Fibroblast of skin of scalp (primary cell): Measurements from ENCODE around the gene GHRL.
A peak's percentile ranks its signal among the peaks of the same experiment; 100 is the strongest.

Source experiments
- DNase-seq: peaks from one replicate; pipeline ENCODE4 v3.0.0-alpha.2; 2013

Gene GHRL

DNA sequence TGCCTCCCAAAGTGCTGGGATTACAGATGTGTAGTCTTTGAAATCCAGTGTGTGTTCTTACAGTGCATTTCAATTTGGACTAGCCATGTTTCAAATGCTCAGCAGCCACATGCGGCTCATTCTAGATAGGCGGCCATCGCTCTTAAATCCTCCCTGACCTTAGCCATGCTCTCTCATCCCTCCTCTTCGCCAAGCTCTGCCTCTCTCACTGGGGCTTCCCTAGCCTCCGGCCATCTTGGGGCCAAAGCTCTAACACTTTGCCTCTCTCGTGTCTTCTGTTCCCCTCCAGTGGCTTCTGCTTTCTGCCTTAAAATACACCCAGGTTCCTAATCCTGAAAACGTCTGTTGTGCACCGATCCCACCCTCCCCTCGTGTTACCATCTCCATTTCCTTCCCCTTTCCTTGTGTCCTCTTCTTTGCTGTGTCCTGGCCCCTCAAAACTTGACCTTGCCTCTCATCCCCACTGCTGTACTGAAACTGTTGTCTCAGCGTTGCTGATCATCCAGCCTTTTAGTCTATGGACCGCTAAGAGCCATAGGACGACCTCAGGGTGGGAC lies 1.4 kb upstream of the GHRL start:
- no peak for DNase-seq

DNA sequence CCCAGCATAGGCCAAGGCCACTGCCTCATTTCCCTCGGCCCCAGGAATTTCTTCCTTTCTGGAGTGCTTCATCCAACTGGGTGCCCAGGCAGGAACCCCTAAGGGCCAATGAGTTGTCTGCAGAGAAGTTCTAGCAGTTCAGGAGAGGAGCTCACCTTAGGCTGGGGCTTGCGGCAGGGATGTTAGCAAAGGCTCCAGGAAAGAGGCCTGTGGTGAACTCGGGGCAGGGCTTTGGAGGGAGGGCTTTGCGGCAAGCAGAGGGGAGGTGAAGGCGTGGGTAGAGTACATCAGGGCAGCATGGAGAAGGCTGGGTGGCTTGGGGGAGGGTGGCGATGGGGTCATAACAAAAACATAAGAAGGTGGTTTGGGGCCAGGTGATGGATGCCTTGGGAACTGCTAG lies 1.1 kb downstream of the GHRL start:
- DNase-seq: no peak

DNA sequence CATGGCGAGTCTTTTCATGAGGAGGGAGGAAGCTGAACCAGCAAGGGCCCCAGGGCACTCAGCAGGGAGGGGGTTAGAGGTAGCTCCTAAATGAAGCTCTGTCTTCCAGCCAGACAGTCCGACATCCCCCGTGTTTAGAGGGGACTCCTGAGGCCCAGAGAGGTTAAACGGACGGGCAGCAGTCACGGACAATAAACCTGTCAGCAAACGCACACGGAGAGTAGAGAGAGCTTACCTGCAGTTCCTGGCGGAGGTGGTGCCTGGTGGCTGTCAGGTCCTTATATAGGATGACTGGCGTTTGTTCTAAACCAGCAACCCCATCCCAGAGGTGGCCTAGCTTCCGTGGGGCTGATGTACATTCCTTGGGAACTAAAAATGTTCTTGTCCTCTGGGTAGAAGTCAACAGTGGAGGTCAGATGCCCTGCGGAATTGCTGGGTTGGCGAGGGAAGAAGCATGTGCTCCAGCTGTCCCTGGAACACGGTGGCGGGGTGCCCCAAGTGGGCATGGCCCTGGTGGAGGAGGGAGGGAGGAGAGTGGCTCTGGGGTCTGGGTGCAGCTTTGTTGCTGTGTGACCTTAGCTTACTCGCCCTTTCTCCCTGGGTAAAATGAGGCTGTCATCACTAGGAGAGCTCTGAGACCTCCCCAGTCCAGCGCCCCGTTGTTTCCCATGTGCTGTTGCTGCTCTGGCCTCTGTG lies 2.1 kb downstream of the GHRL start:
- no peak for DNase-seq

DNA sequence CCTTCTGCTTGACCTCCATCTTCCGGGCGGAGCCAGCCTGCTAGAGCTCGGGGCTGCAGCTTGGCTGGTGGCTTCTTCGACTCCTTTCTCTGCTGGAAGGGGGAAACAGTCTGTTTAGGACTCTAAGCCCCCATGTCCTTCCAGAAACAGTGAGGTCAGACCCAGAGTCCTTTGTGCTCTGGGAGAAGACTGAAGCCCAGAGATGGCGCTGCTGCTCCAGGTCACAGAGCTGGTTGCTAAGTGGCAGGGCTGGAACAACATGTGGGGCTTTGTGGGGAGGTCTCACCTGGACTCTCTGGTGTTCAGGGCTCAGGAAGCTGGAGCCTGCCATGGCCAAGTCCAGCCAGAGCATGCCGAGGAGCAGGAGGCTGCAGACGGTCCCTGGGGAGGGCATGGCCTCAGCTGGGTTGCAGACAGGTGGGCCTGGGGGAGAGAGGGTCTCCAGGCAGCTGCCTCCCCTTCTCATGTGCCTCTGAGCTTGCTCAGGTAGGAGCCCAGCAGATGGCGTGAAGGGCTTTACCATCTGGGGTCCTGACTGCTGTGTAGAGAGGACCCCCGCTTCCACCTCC lies 2.9 kb downstream of the GHRL start:
- DNase-seq: no peak

DNA sequence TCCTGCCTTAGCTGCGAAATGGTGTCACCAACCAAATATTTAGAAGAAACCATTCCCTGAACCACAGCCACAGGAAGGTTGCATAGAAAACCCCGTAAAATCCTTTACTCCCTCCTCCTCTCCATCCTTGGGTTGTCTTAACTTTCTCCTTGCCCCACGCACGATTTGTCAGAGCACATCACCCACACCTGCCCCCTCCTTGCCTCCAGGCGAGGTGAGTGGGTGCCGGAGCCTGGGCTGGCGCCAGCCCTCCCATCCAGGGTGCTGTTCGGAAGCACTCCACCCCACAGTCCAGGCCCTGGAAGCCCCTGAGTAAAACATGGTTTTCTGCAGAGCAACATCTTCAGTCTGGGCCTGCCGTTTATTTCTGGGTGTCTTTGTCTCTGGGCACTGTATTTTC lies 3.7 kb downstream of the GHRL start:
- DNase-seq: no peak

DNA sequence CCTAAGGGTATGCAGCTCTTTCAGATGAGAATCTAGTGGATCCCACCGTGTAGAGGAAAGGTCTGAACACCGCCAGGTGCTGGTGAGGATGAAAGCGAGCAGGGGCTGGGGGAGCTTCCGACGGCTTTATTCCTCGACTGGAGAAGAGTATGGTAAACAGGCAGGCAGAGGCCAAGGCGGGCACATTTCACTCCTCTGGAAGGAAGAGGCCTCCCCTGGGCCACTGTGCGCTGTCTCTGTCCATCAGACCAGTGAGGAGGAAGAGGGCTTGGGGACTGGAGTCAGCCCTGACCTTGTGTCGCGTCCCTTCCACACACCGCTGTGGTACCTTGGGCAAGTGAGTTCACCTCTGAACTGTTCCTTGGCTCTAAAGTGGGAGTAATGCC lies 4.2 kb downstream of the GHRL start:
- DNase-seq: no peak

DNA sequence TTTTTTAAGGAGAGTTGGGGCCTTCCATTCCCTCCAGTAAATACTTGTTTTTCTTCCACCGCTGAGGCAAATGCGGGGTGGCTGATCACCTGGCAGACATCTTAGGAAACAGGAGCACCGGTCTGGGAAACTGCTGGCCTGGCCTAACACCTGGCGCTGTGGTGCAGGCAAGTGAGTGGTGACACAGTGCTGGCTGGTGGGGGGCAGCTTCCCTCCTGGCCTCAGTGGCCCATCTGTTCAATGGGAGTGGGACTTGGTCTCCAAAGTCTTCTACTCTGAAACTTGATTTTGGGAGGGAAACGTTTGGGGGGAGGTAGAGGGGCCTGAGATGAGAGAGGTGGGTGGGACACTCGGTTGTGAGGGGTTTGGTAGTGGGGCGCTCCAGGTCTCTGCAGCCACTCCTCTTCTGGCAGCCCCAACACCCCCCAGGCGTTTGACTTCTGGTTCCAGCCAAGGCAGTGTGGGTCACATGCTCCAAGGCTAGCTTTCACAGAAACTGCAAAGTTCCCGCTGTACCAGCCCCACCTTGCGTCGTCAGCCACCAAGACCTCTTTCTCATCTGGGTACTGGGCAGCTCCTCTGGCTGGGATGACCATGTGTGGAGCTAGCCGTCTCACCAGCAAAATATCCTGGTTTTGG lies 4.7 kb downstream of the GHRL start:
- DNase-seq: no peak

DNA sequence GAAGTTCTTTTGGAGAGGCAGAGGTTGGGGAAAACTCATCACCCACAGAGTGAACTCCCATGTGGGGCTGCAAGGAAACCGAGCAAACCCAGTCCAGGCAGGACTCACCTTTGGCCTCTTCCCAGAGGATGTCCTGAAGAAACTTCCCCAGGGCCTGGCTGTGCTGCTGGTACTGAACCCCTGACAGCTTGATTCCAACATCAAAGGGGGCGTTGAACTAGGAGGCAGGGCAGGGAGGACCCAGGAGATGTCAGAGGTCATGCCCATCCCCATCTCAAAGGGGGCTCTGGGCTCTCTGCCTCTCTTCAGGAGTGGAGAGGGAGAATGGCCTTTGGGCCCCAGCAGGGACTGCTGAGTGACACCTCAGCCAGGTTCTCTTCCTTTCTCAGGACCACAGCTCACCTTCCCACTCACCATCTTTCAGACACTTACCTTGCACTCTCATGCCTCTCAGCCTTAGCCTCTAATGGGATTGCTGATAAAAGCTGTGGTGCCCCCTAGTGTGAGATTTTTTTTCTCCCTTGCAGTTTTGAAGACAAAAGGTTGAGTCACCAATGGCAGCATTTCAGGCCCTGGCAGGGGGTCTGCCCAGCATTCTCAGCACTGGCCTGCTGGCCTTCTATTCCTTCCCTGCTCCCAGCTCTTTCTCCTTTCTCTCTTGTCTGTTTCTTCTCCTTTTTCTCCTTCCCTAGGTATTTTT lies 6.0 kb downstream of the GHRL start:
- DNase-seq: peak; percentile 93

DNA sequence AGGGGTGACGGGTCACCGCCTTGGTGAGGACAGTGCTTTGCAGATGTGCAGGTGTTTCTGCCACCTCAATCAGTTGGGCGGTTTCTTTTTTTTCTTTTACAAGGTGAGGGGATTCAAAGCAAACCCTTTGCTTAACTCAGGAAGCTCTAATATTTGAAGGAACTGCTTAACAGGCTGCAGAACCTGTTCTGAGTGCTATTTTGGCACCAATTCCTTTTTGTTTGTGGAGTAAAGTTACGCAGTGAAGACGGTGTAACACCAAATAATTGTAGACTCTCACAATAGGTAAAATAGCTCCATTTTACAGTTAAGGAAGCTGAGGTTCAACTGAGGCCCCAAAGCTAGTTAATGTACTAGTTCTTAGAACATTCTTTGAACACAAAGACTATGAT lies 6.6 kb downstream of the GHRL start:
- DNase-seq: no peak

DNA sequence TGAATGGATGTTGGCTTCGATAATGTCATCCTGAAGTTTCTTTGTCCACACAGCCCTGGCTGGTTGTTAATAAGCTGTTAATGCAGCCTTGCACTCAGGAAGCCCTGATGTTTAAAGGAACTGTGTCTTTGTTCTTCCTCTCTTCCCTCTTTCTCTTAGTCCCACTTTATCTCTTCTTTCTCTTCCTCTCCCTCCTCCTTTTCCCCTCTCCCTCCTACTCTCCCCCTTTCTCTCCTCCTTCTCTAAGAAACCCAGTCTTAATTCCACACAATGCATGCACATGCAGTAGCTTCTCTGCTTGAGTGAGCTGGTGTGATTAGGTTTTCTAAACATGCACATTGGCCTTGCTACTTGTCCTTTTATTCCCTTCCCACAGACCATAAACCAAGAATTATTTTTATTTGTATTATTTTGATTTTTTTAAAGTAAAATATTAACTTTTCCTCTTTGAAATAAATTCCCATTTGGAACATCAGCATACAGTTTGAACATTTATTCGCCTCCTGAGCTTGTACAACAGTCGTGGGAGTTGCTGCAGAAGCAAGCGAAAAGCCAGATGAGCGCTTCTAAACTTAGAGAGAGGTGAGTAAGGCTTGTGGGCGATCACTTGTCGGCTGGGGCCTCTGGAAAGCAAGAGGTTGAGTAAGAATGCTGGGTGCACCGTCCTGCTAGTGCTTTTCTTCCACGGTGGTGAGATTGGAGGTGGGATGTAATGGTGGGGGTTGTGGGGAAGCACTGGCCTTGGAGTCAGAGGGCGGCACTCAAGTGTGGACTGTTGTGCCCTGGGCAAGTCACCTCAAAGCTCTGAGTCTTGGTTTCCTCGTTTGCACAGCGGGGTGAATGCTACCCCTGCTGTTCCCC lies 7.2 kb downstream of the GHRL start:
- no peak for DNase-seq

DNA sequence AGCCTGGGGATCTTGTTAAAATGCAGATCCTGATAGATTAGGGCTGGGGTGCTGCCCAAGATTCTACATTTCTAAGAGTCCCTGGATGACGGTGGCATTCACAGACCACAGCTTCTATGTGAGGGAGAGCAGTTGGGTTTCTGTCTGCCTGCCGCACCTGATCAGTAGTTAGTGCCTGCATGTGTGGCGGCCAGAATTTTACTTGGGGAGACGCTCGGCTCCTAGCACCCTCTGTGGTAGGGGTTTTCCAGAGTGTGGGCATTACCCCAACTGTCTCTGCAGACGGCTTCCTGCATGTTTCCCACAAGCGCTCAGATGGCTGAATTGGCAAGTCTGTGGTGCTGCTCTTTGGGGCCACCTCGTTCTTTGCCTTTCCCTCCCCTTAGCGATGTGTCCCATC lies 8.3 kb downstream of the GHRL start:
- no peak for DNase-seq

DNA sequence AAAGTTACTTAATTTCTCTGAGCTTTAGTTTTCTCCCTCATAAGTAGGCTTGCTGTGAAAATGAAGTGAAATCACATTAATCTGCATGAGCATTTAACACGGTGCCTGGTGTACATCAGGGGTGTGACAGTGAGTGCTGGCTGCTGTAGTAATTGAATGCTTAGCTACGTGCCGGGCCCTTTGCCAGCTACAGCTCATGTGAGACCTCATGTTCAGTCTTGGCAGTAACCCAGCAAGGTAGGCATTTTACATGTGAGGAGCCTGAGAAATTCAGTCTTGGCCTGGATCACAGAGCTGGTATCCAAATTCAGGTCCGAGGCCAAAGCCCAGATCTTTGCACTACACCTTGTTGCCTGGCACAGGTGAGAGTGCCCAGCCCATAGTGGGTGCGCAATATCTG lies 9.1 kb downstream of the GHRL start:
- DNase-seq: no peak

DNA sequence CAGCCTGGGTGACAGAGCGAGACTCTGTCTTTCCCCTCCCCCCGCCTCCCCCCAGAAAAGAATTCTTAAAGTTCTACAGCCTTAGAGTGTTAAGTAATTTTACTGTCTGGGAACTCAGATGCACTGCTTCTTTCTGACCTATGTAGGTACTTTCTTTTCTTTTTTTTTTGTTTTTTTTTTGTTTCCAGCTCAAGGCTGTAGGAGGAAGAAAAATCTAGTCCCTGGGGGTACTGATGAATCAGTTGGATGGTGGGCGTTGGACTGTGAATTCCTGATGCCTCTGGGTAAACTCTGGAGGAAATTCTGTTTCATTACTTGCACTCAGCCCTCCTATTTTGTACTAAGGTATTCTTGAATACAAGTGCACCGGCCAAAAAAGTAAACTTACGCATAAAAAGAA lies 10.8 kb downstream of the GHRL start:
- peak; percentile 44 for DNase-seq

DNA sequence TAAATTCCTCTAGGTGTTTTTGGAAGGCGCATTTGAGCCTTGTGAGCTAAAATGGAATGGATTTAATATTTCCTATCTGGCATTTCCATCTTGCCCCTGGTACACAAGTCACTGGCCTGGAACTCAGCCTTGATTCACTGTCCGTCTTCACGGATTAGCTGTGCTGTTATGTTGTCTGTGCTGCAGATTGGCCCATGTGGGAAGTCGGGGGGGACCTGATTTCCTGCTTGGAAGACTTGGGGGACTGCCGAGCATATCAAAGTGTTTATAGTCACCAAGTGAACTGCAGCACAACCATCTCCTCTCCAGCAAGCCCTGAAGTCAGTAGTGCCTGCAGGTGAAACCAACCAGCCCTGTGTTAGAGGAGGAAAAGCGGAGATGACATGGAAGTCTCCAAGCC lies 12.2 kb downstream of the GHRL start:
- DNase-seq: no peak

DNA sequence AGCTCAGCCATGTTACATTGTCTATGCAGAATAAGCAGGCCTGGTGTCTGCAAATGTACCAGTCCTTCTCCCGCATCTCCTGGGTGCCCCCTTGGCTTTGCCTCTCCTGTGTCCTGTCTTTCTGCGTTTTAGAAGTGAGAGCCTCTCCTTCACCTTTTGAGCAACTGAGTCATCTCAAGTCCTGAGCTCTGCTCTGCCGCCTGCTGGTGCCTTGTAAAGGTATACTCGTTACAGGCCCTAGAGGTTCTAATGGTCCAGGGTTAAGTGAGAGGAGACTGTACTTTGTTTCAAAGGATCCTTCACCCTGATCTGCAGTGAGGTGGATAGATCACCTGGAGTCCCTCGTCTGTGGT lies 12.6 kb downstream of the GHRL start:
- no peak for DNase-seq

DNA sequence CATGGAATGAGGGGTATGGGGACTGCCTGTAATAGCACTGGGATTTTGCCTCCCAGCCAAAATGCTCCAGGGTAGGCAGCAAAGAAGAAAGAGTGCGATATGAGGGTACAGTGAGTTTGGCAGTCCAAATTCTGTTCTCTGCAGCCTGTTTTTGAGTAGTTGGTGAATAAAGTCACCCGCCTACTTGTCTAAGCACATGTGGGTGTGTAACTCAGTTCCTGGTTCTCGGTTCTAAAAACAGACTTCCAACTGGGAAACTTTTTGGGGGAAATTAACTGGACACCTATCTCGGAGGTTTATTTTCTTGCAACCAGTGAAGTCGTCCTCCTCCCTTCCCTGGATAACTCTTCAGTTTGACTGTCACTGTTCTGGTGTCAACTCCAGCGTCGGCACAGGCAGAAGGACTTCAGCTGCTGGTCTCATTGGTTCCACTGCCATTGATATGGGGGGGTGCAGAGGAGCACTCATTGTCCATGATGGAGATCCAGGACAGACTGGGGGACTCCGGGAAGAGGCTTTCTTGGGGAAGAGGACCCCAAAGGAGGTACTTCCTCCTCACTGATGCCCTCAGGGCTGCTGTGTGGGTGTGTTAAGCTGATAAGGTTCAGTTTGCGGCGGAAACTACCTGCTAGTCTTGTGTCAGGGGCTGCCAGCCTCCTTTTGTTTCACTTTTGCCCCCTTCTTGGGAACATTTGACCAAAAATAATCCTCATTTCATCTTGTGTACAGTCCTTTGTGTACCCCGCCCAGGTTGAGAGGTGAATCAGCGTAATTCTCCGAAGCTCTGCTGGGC lies 13.2 kb downstream of the GHRL start:
- no peak for DNase-seq

DNA sequence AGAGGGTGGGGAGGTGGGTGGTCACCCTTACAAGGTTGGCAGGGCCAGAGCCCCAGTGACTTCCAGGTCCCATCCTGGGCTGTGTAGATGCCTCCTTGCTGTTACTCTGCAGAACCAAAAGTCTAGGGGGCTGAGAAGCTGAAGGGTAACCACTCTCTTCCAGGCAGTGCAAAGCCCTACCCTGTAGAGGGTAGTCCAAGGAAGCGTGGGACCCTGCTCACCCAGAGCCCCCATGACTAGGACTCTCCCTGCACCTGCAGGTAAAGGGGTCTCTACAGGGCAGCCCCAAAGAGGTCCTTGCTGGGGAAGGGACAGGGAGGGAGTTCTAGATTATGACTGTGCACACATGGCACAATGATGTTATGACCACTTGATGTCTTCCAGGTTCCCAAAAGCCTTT lies 14.2 kb downstream of the GHRL start:
- DNase-seq: no peak

DNA sequence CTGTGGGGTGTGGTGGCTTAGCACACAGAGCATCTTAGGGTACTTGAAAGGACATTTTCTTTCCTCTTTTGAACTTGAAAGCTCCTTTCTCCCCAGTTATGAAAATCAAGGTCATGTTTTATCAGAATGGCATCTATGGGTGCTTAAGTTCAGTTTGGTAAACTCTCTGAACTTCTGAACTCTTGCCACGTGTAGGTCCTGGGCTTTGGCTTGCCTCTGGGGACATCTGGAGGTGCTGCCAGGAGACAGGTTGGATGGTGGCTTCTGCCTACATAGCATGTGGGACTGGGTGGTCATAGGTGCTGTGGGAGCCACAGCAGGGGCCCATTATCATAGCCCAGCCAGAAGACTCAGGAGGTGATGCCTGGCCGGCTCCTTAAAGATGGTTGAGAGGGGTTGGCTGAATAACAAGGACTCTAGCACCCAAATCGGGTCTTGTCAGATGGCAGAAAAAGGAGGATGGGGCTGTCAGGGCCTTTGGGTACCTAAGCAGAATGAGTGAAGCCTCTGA lies 15.6 kb downstream of the GHRL start:
- DNase-seq: no peak

DNA sequence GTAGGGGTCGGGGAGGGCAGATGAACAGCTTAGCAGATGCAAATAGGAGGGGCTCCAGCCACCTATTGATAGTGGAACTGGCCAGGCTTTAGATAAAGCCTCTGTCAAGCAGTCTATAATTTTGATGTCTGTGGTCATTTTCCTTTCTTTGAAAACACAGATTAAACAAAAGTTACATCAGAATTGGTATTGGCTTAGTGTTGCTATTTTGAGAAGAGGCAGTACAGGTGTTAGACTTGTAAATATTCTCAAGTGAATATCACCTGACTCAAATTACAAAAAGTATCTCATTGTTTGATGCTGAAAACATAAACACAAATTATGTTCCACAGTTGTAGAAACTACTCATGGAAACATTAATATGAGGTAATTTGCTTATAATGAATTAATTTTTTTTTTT lies 18.1 kb downstream of the GHRL start:
- no peak for DNase-seq

DNA sequence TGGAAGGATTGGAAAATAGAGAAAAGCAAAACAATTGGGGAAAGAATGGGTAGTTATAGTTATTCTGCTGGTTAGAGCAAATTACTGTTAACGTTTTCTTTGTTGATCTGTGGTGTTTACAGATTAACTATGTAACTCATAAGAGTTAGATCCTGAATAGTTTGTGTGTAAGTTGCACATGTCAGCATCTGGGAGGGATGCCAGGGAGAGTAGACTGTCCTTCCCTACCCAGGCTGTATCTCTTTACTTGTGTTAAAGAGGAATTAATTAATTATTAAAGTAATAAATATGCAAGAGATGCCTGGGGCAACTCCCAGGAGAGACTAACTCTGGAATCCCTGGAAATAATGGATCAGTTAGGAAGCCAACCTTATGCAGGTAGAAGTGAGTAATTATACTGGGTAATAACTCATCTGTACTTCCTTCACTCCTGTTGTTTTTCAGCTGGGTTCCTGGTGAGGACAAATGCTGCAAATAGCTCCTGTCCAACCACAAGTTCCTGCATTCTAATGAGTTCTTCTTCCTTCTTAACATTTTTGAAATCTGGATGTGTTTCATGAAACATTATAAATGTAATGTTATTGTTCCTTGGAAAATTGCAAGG lies 18.9 kb downstream of the GHRL start:
- DNase-seq: no peak

DNA sequence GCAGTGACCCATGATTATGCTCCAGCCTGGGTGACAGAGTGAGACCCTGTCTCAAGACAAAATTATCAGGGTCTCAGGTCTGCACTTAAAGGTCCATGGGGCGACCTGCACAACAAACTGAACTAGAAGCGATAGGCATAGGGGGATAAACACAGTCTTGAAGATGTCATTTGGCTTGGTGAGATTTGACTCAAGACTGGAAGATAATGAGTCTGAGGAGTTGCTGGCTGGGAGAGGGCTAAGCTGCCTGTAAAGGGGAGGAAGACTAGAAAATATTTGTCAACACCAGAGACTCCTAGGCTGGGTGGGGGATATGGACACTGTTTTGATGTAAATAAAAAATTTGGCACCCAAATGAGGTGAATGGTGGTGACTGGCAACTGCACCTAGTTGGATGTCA lies 19.8 kb downstream of the GHRL start:
- no peak for DNase-seq
